SKM-1 (cell line): Measurements from ENCODE around the gene SLC26A1.

Experiments used
- DNase-seq: peaks from one replicate; lab custom pipeline; 2025; ENCODE audit not compliant: unreplicated experiment; lab: John Stamatoyannopoulos, UW

Gene SLC26A1

DNA sequence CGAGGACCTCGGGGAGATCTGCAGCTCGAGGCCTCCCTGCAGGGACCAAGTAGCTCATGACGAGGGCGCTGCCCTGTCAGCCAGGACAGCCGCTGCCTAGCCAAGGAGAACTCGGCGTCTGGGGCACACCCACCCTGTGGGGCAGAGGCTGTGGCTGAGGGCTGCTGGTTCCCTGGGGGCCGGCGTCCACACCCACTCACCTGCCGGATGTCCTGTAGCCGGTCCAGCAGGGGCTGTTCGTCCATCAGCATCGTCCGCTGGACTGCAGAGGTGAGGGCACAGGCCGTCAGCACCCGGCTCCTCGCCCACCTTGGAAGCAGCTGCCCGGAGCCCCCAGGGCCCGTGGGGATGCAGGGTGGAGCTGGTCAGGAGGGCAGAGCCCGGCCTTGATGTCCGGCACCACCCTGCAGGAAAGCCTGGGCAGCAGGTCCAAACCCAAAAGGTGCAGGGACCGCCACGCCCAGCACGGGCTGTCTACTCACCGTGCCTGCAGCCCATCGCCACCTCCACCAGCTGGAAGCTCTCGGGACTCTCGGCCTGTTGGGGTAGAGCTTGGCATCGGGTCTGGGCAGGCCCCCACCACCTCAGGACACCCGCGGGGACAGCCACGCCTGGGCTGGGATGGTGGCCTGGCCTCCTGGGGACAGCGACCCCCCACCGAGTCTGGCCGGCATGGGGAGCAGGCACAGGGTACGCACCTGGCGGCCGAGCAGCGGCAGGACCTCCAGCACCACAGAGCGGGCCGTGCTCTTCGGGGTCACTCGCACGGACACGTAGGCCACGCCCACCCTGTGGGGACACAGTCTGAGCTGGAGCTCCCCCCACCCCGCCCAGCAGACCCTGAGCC lies 26.7 kb downstream of the SLC26A1 start:
- DNase-seq = no peak

DNA sequence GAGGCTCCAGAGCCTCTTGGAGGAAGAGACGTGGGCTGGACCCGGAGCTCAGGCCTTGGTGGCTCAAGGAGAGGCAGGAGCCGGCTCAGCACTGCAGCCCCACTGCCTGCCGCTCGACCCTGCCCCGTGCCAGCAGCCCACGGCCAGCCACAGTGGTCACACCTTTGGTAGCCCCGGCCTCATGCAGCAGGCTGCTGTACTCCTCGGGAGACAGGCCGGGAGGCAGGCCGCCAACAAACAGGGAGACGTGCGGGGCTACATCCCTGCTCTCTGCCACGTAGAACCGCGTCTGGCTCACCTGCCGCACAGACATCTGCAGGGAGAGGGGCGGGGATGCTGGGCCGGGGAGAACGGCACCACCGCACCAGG lies 27.5 kb downstream of the SLC26A1 start:
- no peak for DNase-seq

DNA sequence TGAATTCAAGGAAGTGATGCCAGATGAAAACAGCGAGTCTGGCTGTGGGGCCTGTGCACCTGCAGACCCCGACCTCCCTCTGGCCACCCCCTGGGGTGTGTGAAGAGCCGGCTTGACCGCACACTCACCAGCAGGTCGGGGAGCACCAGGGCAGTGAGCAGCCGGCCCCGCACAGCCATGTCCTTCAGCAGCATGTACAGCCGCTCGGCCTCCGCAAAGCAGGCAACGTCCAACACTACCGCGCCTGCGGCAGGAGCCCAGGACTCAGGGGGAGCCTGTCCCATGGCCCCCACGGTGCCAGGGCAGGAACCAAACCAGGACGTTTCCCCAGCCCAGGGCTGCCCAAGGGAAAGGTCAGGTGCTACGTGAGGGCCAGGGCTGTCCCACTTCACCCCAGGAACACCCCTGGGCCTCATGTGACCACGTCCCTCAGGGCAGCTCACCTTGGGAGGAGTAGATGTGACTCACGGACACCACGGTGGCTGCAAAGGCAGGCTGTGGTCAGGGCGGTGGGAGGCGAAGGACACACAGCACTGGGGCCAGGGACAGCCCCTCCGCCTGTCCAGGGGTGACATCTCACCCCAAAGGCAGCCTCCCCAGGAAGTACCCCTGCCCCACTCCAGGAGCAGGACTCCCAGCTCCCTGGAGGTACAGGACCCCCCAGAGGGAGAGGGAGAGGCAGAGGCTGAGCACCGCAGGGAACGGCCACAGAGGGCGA lies 28.0 kb downstream of the SLC26A1 start:
- DNase-seq = no peak

DNA sequence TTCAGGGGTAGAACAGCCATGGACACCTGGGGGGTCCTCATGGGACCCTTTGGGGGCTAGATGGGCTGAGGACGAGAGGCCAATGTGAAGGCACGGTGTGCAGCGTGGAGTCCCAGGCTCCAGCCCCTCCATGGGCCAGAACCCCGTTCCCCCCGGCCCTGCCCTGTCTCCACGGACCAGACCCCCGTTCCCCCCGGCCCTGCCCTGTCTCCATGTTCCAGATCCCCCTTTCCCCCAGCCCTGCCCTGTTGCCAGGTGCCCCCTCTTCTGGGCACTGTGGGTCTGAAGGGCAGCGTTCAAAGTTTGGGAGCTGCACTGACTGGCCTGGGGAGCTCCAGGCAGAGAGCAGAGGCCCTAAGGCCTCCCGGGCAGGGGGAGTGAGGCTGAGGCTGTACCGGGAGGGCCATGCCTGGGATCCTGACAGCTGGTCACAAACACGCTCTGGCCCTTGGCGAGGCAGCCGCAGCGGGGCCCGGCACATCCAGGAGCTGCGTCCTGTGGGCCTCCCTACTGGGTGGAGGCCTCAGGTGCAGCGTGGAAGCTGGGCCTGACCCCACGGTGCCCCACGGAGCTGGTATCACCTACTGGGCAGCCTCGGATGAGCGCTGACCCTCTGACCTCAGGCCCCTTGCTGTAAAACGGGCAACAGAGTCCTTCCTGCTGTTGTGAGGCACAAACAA lies 28.7 kb downstream of the SLC26A1 start:
- DNase-seq = no peak

DNA sequence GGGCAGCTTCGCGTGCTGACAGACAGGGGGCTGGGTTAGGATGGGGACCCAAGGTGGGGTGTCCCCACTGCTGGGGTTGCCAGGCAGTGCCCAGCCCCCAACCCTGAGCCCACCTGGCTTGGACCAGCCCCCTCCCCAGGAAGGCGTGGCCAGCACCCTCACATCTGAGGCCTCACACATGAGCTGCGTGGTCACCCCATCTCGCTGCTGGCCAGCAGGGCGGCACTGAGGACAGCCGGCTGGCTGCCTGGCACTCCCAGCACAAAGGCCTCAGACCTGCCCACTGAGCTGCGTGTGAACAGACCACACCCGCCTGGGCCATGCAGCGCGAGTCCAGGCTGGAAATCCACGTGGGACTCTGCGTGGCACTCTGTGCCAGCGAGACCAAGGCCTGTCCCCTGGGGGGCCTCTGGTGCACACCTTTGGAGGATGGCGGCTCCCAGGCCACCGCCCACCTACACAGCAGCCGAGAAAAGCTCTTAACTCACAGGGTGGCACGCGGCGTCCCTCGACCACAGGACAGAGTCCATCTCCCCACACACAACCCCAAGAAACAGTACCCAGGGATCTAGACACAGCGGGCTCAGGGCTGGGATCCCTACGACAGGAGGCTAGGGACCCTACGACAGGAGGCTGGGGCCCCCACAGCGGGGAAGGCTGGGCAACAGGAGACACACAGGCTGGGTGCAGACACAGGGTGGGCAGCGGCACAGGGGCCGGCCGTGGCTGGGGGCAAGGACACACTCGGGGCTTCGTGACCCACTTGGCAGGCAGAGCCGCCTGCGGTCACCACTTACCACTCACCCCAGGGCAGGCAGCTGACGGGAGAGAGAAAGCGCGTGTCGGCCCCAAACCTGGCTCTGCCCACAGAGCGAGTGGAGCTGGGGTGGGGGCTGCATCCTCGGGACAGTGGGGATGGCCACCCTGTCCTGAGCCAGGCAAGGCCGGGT lies 29.7 kb downstream of the SLC26A1 start:
- DNase-seq = no peak

DNA sequence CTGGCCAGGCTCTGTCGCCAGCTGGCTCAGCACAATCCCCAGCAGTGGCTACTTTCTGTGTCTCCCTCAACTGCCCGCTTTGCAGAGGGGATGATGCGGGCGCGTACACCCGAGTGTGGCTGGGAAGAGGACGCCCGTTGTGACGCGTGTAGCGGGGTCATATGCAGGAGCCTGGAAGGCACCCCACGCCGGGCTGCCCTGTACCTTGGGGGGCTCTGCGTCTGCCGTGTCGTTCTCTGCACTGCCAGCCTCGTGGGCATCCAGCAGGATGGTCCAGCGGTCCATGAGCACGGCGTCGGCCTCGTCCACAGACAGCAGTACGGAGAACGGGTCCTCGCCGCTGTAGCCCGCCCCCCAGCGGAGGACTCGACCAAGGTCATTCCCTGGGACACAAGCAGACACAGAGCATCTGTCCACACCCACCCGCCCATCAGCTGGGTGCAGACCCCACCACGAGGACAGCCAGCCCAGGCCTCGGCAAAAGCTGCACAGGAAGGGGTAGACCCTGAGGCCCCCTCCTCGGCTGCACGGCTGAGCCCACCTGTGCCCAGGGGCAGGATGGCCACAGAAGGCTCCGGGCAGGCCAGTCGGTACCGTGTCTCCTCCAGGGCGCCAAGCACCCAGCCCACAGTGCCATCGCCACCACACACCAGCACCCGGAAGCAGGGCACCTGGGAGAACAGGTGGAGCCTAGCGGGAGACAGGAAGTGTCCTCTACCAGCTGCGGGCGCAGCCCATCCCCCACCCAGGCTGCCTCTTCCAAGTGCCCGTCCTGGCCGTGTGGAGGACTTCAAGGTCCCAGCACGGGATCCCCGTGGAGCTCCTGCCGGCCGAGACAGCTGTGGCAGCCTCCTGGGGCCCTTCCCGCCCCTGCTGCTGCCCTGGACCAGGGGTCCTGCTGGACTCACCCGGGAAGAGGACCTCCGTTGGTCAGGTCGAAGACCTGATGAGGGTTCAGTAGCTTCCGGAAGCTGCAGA lies 30.7 kb downstream of the SLC26A1 start:
- no peak for DNase-seq

DNA sequence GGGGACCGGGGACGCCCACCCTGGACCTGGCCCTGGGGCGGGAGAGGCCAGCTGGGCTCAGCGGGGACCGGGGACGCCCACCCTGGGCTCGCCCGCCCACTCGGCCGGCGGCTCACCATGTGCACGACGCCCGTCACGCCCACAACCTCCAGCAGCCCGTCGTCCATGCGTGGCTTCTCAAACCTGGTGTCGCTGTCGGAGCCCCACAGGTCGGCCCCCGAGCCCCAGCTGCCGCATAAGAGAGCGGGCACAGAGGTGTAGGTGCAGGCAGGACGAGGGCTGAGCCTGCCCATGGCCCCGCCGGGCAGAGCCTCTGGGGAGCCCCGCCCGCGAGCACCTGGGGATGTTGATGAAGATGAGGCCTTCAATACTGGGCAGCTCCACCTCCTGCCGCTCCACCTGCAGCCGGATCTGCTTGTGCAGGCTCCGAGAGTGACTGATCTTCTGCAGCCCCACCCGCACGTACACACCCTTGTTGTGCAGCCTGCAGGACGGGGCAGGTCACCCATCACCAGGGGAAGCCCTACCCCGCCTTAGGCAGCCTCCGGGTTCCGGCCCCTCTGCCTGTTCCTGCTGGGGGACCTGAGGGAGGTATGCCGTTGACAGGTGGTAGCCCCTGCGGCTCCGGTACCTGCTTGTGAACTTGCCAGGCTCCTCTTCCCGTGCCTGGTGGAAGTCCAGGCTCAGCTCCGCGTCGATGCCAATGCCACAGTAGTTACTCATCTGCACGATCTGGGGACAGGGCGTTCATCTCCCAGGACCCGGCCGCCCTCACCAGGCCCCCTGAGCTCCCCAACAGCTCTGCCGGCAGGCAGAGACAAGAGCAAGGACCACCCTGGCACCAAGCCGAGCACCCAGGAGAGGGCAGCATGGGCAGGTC lies 31.6 kb downstream of the SLC26A1 start:
- no peak for DNase-seq

DNA sequence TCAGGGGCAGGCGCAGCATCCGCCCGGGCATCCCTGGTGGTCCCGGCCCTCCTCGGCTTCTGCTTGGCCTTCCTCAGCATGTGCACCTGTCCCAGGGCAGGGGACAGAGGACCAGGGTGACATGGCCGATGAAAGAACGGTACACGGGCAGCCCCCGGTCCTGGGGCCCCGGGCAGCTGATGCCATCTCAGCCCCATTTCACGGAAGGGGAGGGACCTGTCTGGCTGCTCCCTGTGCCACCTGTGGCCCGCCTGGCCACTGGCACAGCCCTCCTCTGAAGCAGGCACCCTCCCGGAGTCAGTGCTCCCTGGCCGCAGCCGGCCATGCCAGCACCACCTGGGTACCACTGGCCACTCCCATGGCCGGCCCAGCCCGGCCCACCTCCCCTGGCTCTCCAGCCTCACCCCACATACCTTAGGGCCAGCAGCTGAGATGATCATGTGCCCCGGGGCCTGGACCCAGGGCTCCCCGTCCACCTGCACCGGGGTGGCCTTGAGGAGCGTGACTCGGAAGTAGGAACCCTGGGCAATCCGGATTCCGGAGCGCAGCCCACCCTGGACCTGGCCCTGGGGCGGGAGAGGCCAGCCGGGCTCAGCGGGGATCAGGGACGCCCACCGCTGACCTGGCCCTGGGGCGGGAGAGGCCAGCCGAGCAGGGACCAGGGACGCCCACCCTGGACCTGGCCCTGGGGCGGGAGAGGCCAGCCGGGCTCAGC lies 32.4 kb downstream of the SLC26A1 start:
- no peak for DNase-seq

DNA sequence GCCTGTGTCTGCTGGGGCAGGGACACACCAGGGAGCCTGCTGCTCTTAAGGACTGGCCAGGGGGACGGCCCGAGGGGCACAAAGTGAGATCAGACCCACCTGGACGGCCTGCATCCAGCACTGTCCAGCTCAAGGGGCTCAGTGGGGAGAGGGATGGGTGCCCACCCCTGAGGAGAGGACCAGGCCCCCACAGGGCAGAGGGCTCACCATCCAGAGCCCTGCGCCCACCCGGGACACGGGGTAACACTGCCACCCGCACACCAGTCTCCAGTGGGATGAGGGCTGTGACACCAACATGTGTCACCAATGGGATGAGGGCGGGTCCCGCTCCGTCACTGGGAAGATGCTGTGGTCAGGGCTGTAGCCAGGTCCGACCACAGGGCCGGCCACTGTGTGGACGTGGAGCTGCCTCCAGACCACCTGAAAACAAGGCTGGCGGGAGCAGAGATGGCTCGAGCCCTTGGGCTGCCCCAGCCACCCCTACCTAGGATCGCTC lies 33.0 kb downstream of the SLC26A1 start:
- no peak for DNase-seq

DNA sequence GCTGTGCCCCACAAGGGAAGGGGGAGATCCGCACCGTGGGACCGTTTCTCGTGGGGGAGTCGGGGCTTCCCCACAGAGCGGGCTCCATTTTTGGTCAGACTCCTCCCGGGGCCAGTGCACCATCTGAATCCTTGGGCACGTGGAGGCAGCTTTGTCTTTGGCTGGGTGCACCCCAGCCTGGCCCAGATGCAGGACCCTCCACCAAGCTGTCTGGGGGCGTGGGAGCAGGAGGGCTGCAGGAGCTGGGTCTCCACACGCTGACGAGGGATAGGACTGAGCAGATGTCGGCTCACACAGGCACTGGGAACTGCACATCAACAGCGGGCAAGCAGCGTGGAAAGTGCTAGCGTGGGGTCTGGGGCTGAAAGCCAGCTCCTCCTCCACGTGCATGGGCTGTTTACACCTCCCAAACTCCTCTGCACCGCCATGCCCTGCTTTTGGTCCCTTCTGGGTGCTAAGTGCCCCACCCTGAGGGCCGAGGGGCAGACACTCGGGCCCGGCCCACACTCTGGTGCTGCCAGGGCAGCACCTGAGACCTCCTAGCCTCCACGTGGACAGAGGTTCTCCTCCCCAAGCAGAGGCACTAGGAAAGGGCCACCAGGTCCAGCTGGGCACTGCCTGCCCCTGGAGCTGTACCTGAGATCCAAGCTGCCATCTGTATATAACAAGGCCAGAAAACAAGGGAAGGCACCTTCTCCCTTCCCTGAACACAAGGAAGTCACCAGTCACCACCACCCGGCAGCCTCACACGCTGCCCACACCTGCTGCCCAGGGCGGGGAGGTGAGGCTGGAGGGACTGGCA lies 33.7 kb downstream of the SLC26A1 start:
- DNase-seq = no peak

DNA sequence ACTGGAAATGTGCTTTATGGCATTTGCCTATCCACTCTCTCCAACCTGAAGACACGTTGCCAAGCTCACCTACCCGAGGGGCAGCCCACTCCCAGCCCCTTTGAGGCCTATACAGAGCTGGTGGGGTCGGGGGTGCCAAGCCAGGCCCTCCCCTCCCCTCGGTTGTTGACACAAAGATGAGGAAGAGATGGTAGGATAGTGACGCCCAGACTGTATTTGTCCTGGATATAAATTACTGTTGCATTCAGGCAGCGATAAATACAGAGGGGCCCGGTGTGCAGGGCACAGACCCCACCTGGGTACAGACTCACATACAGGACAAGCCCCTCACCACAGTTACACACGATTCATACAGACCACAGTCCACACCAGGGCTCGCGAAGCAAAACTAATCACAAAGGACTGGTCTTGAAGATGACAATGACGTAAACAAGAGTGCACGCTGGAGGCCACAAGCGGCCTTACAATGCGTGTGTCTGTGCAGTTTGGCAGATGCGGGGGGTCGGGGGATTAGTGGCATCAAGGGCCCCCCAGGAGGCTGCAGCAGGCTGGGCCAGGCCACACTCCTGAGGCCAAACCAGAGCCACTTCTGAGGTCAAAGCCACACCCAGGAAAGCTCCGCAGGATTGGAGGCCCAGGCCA lies 34.4 kb downstream of the SLC26A1 start:
- DNase-seq = no peak

DNA sequence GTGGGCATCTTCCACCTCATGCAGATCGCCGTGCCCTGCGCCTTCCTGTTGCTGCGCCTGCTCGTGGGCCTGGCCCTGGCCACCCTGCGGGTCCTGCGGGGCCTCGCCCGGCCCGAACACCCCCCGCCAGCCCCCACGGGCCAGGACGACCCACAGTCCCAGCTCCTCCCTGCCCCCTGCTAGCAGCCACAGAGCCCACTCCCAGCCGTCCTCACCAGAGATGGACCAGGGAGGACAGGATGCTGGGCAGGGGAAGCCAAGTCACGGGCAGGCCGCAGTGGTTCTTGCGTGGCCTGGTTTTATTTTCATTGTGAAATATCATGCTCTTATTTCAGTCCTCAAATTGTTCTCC lies 34.9 kb downstream of the SLC26A1 start:
- no peak for DNase-seq

DNA sequence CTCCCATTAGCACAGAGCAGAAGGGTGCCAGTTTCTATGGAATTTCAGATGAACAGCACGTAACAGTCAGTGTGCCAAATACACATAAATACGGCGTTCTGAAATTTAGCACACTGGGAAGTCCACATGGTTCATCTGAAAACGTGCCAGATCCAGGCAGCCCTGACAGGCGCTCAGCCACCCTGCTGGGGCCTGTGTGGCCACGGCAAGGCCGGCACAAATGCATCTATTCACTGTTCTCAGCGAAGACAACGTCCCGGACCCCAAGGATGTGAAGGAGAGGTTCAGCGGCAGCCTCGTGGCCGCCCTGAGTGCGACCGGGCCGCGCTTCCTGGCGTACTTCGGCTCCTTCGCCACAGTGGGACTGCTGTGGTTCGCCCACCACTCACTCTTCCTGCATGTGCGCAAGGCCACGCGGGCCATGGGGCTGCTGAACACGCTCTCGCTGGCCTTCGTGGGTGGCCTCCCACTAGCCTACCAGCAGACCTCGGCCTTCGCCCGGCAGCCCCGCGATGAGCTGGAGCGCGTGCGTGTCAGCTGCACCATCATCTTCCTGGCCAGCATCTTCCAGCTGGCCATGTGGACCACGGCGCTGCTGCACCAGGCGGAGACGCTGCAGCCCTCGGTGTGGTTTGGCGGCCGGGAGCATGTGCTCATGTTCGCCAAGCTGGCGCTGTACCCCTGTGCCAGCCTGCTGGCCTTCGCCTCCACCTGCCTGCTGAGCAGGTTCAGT lies 35.5 kb downstream of the SLC26A1 start:
- no peak for DNase-seq

DNA sequence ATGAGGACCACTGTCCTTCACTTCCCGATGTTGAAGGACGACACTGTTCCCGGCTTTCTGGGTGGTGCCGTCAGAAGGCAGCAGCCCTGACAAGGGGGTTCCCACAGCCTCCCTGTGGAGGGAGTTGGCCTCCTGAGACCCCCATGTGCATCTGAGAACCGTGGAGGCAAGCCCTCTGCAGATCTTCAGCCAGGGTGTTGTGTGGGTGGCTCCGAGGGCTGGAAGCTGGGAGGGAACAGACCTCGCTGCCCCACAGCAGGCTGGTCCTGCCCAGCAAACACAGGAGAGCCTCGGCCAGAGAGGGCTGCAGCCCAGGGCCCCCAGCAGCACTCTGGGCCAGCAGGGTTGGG lies 36.0 kb downstream of the SLC26A1 start:
- DNase-seq = no peak

DNA sequence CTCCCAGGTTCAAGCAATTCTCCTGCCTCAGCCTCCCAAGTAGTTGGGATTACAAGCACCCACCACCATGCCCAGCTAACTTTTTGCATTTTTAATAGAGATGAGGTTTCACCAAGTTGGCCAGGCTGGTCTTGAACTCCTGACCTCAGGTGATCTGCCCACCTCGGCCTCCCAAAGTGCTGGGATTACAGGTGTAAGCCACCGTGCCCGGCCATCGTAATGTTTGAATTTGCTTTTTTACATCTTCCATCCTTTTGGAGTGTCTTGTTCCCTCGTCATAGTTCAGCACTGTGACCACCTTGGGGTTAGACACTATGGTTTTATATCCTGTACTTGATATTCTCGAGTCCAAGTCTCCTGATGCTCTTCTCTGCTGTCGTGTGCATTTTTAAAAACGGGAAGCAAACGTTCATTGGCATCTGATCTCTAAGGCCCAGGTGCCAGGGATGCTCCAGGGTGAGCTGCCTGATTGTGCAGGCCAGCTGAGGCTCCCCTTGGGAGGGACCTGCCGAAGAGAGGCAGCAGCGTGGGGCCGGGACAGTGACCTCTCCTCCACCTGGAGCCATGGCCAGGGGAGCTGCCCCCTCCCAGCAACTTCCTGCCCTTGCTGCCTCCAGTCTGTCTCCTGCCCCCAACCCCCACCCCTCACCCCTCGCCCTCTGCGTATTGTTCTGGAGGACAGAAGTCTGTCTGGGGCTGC lies 36.5 kb downstream of the SLC26A1 start:
- no peak for DNase-seq
